HG02970 (cell line): ENCODE measurements around the gene OOEP.

Experiments
- ATAC-seq: cut with Tn5 transposase; IDR thresholded peaks from one replicate; pipeline ENCODE4 v1.9.1; 2021; ENCODE audit warnings: mild to moderate bottlenecking, moderate library complexity, moderate number of reproducible peaks; ENCODE audit not compliant: unreplicated experiment, low FRiP score

OOEP gene

GRCh38 chr6:73367761-73368355 lies 1.8 kb downstream of the OOEP start:
- no peak for ATAC-seq

- ATAC-seq = no peak
Observed at GRCh38 chr6:73364549-73364948, 5.1 kb downstream of the OOEP start.

- ATAC-seq = no peak
Observed at GRCh38 chr6:73364121-73364520, 5.6 kb downstream of the OOEP start.

- ATAC-seq = no peak
Observed at GRCh38 chr6:73363537-73363875, 6.2 kb downstream of the OOEP start.

- ATAC-seq = no peak
Observed at GRCh38 chr6:73362869-73363536, 6.7 kb downstream of the OOEP start.

- ATAC-seq = no peak
Observed at GRCh38 chr6:73362358-73362757, 7.3 kb downstream of the OOEP start, which contains the start of gene KHDC3L. Gene KHDC3L, plus strand, starts transcription at chr6:73362658. Its CDS starts 72 bp downstream, at chr6:73362730.

GRCh38 chr6:73353636-73354593 lies 15.8 kb downstream of the OOEP start, which contains the start of gene DPPA5:
Gene DPPA5, minus strand, starts transcription at chr6:73354276. Its CDS starts 51 bp downstream, at chr6:73354225.
- no peak for ATAC-seq

GRCh38 chr6:73349311-73349710 lies 20.4 kb downstream of the OOEP start:
- ATAC-seq = no peak

- ATAC-seq = no peak
Observed at GRCh38 chr6:73348550-73349204, 21.0 kb downstream of the OOEP start.

- ATAC-seq = no peak
Observed at GRCh38 chr6:73343164-73343563, 26.5 kb downstream of the OOEP start.

GRCh38 chr6:73342174-73342573 lies 27.5 kb downstream of the OOEP start:
- ATAC-seq = no peak

- no peak for ATAC-seq
Observed at GRCh38 chr6:73341335-73341734, 28.4 kb downstream of the OOEP start.

- no peak for ATAC-seq
Observed at GRCh38 chr6:73340048-73340447, 29.6 kb downstream of the OOEP start.

- no peak for ATAC-seq
Observed at GRCh38 chr6:73339340-73339739, 30.4 kb downstream of the OOEP start.

- ATAC-seq = no peak
Observed at GRCh38 chr6:73329201-73329600, 40.5 kb downstream of the OOEP start.

GRCh38 chr6:73328790-73329189 lies 40.9 kb downstream of the OOEP start:
- no peak for ATAC-seq

- no peak for ATAC-seq
Observed at GRCh38 chr6:73325656-73326055, 44.0 kb downstream of the OOEP start.

- ATAC-seq = no peak
Observed at GRCh38 chr6:73323323-73323722, 46.4 kb downstream of the OOEP start.
